Sigmoid colon (tissue), 7 donors: ENCODE measurements around the gene MUC20. TPM values are rescaled to one million over a fixed set of nuclear protein-coding genes. Genes with fewer than 3 reads are reported as not detected.
"Not testable (repeated sequence)": the region's sequence is repeated elsewhere in the genome, so short reads cannot be mapped to it uniquely, and the experiment has no call there.

Source experiments
- DNase-seq: peaks from one replicate; pipeline ENCODE4 v3.0.0-alpha.2; 2019
- H3K27ac ChIP-seq, 4 donors: fragments of 200-600 bp; sonication (generic); one replicate each; pipeline ENCODE4 v1.5.1; 2016 to 2019; ENCODE audit warnings: mild to moderate bottlenecking in 1 of 4
- H3K27me3 ChIP-seq, 3 donors: fragments of 200-600 bp; sonication (generic); one replicate each; pipeline ENCODE4 v1.5.1; 2019; ENCODE audit warnings: mild to moderate bottlenecking in 1 of 3
- H3K36me3 ChIP-seq, 4 donors: fragments of 200-600 bp; sonication (generic); one replicate each; pipeline ENCODE4 v1.5.1; 2016 to 2019
- H3K4me1 ChIP-seq, 4 donors: fragments of 200-600 bp; sonication (generic); one replicate each; pipeline ENCODE4 v1.5.1; 2017 to 2019
- H3K4me3 ChIP-seq, 4 donors: fragments of 200-600 bp; sonication (generic); one replicate each; pipeline ENCODE4 v1.5.1; 2017 to 2019; ENCODE audit warnings: mild to moderate bottlenecking in 2 of 4, moderate library complexity in 1 of 4
- H3K9me3 ChIP-seq, 4 donors: fragments of 200-600 bp in 3 of 4; sonication (generic) in 3 of 4; one replicate each; pipeline versions ENCODE4 v1.5.1 to v1.6.1; 2013 to 2019
- CTCF ChIP-seq, 4 experiments: fragments of 450-650 bp in 3 of 4; fragments of 200-600 bp in 1 of 4; IDR thresholded peaks; one replicate each; pipeline ENCODE4 v1.5.1; 2016 to 2019; ENCODE audit warnings: antibody characterized with exemption in 4 of 4, mild to moderate bottlenecking in 3 of 4, moderate library complexity in 2 of 4
- EP300 ChIP-seq, 4 donors: sonication (generic); formaldehyde crosslinking; IDR thresholded peaks; one replicate each; pipeline ENCODE4 v1.6.1; 2017; ENCODE audit warnings: antibody characterized with exemption in 4 of 4
- POLR2A ChIP-seq, 2 donors: fragments of 450-650 bp; IDR thresholded peaks; one replicate each; pipeline ENCODE4 v1.6.1; 2016; ENCODE audit warnings: antibody characterized with exemption in 2 of 2, mild to moderate bottlenecking in 2 of 2, moderate library complexity in 2 of 2
- POLR2AphosphoS5 ChIP-seq, 4 donors: sonication (generic); formaldehyde crosslinking; IDR thresholded peaks; one replicate each; pipeline ENCODE4 v1.6.1; 2017; ENCODE audit warnings: antibody characterized with exemption in 4 of 4
- WGBS, 2 donors: extraction: QIAGEN DNeasy Blood & Tissue Kit; methylation state at CpG; one replicate each; pipeline ENCODE4 v1.1.7; 2013; 5-methylcytosine and 5-hydroxymethylcytosine counted together
- intact Hi-C: fragments of 100-400 bp; cut with DNase I; formaldehyde crosslinking; loops from one replicate; pipeline ENCODE4 v1.15.1; 2023
- polyA plus RNA-seq, 3 donors: library from polyadenylated mRNA; stranded (reverse); fragments of 200-250 nt; gene quantifications; one replicate each; pipeline ENCODE4 v1.2.3, GENCODE V29; 2013
- total RNA-seq, 4 donors: library from RNA; depleted of rRNA; stranded (reverse); fragments of >200 nt; gene quantifications; one replicate each; pipeline ENCODE4 v1.1.0, GENCODE V29; 2016
- donor health status: healthy with polysubstance abuse.
- donor health status: Bipolar disorder and iron deficiency.
- donor health status: healthy.

Gene MUC20
- total and polyA plus RNA-seq, 7 donors = 2.9 to 48.7 (median 11.0) TPM

- H3K9me3 ChIP-seq = no peaks in the 10 kb centered on the region
- no peaks in the 10 kb centered on the region for H3K27me3 ChIP-seq
- DNase-seq = no peak
- no peaks in the 10 kb centered on the region for H3K4me1 ChIP-seq
- intact Hi-C loops = no loop called here
- WGBS, 2 donors = 55 to 78% methylated on average over 9 of the region's 9 CpGs
- TF ChIP-seq CTCF (IDR thresholded peaks at IDR 0.05) (no peak), POLR2AphosphoS5 (IDR thresholded peaks at IDR 0.05) (peak in 1 of 4 donors; percentile 56)
- H3K36me3 ChIP-seq = peaks cover 0 to 21% (median 8%) of the 10 kb centered on the region in 4 donors
- no peak overlapping the region for H3K4me3 ChIP-seq
- H3K27ac ChIP-seq = no peak overlapping the region
Observed at GRCh38 chr3:195705081-195705991, 15.4 kb upstream of the MUC20 start.

- Histone ChIP-seq H3K27me3 (no peaks in the 10 kb centered on the region), H3K4me3 (no peak overlapping the region), H3K4me1 (no peaks in the 10 kb centered on the region), H3K27ac (no peak overlapping the region), H3K9me3 (no peaks in the 10 kb centered on the region), H3K36me3 (peaks cover 7 to 34% (median 13%) of the 10 kb centered on the region in 4 donors)
- intact Hi-C loops = no loop called here
- WGBS, 2 donors = 81 to 82% methylated on average over 6 of the region's 6 CpGs
- TF ChIP-seq CTCF (IDR thresholded peaks at IDR 0.05) (no peak), EP300 (IDR thresholded peaks at IDR 0.05) (no peak), POLR2AphosphoS5 (IDR thresholded peaks at IDR 0.05) (no peak), POLR2A (IDR thresholded peaks at IDR 0.05) (no peak)
- DNase-seq = no peak
Observed at GRCh38 chr3:195708061-195708460, 12.7 kb upstream of the MUC20 start.

GRCh38 chr3:195708626-195709481 is 11.9 kb upstream of the MUC20 start:
- no peak for DNase-seq
- Histone ChIP-seq H3K27ac (no peak overlapping the region), H3K4me3 (no peak overlapping the region), H3K9me3 (no peaks in the 10 kb centered on the region), H3K4me1 (no peaks in the 10 kb centered on the region), H3K27me3 (no peaks in the 10 kb centered on the region), H3K36me3 (peaks cover 7 to 34% (median 13%) of the 10 kb centered on the region in 4 donors)
- intact Hi-C loops = no loop called here
- WGBS, 2 donors = 85 to 92% methylated on average over 6 of the region's 6 CpGs
- TF ChIP-seq CTCF (IDR thresholded peaks at IDR 0.05) (no peak), EP300 (IDR thresholded peaks at IDR 0.05) (no peak), POLR2A (IDR thresholded peaks at IDR 0.05) (no peak), POLR2AphosphoS5 (IDR thresholded peaks at IDR 0.05) (no peak)

GRCh38 chr3:195709676-195710085 is 11.1 kb upstream of the MUC20 start:
- Histone ChIP-seq H3K27me3 (no peaks in the 10 kb centered on the region), H3K36me3 (peaks cover 10 to 39% (median 16%) of the 10 kb centered on the region in 4 donors), H3K4me3 (no peak overlapping the region), H3K4me1 (no peaks in the 10 kb centered on the region), H3K9me3 (no peaks in the 10 kb centered on the region), H3K27ac (no peak overlapping the region)
- WGBS, 2 donors = 96 to 97% methylated on average over 6 of the region's 6 CpGs
- intact Hi-C loops = no loop called here
- no peak for DNase-seq
- no peak for TF ChIP-seq CTCF (IDR thresholded peaks at IDR 0.05)
- TF ChIP-seq EP300 (IDR thresholded peaks at IDR 0.05) = no peak
- TF ChIP-seq POLR2A (IDR thresholded peaks at IDR 0.05) = no peak
- no peak for TF ChIP-seq POLR2AphosphoS5 (IDR thresholded peaks at IDR 0.05)

- DNase-seq, intact Hi-C loops, H3K4me1 ChIP-seq, H3K4me3 ChIP-seq, H3K9me3 ChIP-seq, H3K27me3 ChIP-seq, H3K27ac ChIP-seq: not testable (repeated sequence)
- WGBS, 2 donors = 64 to 65% methylated on average over 6 of the region's 6 CpGs
- peaks cover 10 to 46% (median 18%) of the 10 kb centered on the region in 4 donors for H3K36me3 ChIP-seq
Observed at GRCh38 chr3:195710126-195710905, 10.5 kb upstream of the MUC20 start.

GRCh38 chr3:195711091-195711812 is 9.5 kb upstream of the MUC20 start:
- H3K4me1 ChIP-seq, intact Hi-C loops, H3K4me3 ChIP-seq, DNase-seq, H3K27me3 ChIP-seq, H3K27ac ChIP-seq, H3K9me3 ChIP-seq: not testable (repeated sequence)
- WGBS, 2 donors = 62 to 76% methylated on average over 2 of the region's 2 CpGs
- H3K36me3 ChIP-seq = peaks cover 10 to 53% (median 19%) of the 10 kb centered on the region in 4 donors
